Astrocyte (in vitro differentiated cells and primary cell): Measurements from ENCODE around the gene ZNF605.

ENCODE experiments used
- EZH2 ChIP-seq: IDR thresholded peaks from 2 replicates; pipeline ENCODE4 v1.6.1; 2012; ENCODE audit warnings: mild to moderate bottlenecking, low read length, inconsistent platforms; ENCODE audit not compliant: insufficient read depth
- TF ChIP-seq, protein P1 (sequence below): IDR thresholded peaks from 2 replicates; pipeline ENCODE4 v1.5.1; 2011; ENCODE audit warnings: low read depth, mild to moderate bottlenecking, inconsistent platforms, low read length, moderate library complexity; ENCODE audit not compliant: insufficient read depth

DNA sequence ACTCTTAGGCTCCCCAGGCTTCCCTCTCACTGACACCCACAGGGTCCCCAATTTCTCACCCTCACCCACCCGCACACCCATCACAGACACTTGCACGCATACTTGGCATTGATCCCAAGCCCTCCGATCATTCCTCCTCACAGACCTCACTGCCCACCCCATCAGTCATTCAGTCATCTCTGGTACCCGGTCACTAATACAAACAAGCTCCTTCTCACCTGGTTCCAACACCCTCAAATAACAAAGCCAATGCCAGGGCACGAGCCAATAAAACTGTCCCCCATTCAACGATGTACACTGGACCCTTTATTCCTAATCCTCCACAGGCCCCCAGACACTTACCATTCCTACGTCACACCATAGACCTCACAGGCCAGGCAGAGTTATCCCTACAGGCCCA lies 2.3 kb downstream of the ZNF605 start:
- TF ChIP-seq, protein P1, sequence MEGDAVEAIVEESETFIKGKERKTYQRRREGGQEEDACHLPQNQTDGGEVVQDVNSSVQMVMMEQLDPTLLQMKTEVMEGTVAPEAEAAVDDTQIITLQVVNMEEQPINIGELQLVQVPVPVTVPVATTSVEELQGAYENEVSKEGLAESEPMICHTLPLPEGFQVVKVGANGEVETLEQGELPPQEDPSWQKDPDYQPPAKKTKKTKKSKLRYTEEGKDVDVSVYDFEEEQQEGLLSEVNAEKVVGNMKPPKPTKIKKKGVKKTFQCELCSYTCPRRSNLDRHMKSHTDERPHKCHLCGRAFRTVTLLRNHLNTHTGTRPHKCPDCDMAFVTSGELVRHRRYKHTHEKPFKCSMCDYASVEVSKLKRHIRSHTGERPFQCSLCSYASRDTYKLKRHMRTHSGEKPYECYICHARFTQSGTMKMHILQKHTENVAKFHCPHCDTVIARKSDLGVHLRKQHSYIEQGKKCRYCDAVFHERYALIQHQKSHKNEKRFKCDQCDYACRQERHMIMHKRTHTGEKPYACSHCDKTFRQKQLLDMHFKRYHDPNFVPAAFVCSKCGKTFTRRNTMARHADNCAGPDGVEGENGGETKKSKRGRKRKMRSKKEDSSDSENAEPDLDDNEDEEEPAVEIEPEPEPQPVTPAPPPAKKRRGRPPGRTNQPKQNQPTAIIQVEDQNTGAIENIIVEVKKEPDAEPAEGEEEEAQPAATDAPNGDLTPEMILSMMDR = no peak
- TF ChIP-seq EZH2 = no peak
